ENCODE results near the gene KLF15. TPM values are rescaled to one million over a fixed set of nuclear protein-coding genes. Genes with fewer than 3 reads are reported as not detected.

Gene KLF15
- total RNA-seq, 2 donors from 2014 or later, result 0.26 TPM; not detected in 1

GRCh38 chr3:126295407-126295939, 61.7 kb downstream of the KLF15 start:
- Mint-ChIP-seq H3K36me3 (no peaks in the 10 kb centered on the region), H3K4me1 (ENCODE audit: low read depth in 2 of 2) (no peaks in the 10 kb centered on the region), H3K27me3 (peaks cover 10 to 29% of the 10 kb centered on the region in 2 donors), H3K4me3 (no peak overlapping the region), H3K9me3 (no peaks in the 10 kb centered on the region), H3K27ac (no peak overlapping the region)
- DNase-seq (ENCODE audit: low spot score) (no peak), ATAC-seq (no peak)

GRCh38 chr3:126294211-126294808, 62.9 kb downstream of the KLF15 start:
- no peaks in the 10 kb centered on the region for H3K9me3 Mint-ChIP-seq
- H3K27ac Mint-ChIP-seq, result no peak overlapping the region
- H3K4me1 Mint-ChIP-seq (ENCODE audit: low read depth in 2 of 2), result no peaks in the 10 kb centered on the region
- H3K36me3 Mint-ChIP-seq, result no peaks in the 10 kb centered on the region
- ATAC-seq, result no peak
- no peak overlapping the region for H3K4me3 Mint-ChIP-seq
- DNase-seq (ENCODE audit: low spot score), result no peak
- peaks cover 16 to 40% of the 10 kb centered on the region in 2 donors for H3K27me3 Mint-ChIP-seq

- ATAC-seq (no peak), DNase-seq (ENCODE audit: low spot score) (no peak)
- Mint-ChIP-seq H3K27me3 (peaks cover 18 to 38% of the 10 kb centered on the region in 2 donors), H3K9me3 (no peaks in the 10 kb centered on the region), H3K4me3 (no peak overlapping the region), H3K27ac (no peak overlapping the region), H3K4me1 (ENCODE audit: low read depth in 2 of 2) (no peaks in the 10 kb centered on the region), H3K36me3 (no peaks in the 10 kb centered on the region)
Observed at GRCh38 chr3:126293370-126294082, 63.7 kb downstream of the KLF15 start.

Other genes starting within 250 kb of the KLF15 start
- not detected for gene ALDH1L1, start 176.8 kb downstream of the KLF15 start, total RNA-seq
- not detected for gene CFAP100, start 37.5 kb upstream of the KLF15 start, total RNA-seq
- gene ZXDC, start 118.5 kb upstream of the KLF15 start, total RNA-seq, result 10 to 100 TPM; 34.3 to 49.2 TPM
- gene UROC1, start 160.4 kb upstream of the KLF15 start, total RNA-seq, result not detected
- under 1 TPM in 1 of 2 donors, not detected in 1; 0.98 TPM for gene CHST13, start 166.7 kb upstream of the KLF15 start, total RNA-seq
- gene C3orf22, start 201.5 kb upstream of the KLF15 start, total RNA-seq, result not detected

Measured in natural killer cell treated with Interleukin-12 subunit alpha and Interleukin-12 subunit beta and Interleukin-15 and Interleukin-18, amount 100 ng/mL, for 72 hours (primary cell).